ENCODE measurements around the gene CELF1. TPM values are rescaled to one million over a fixed set of nuclear protein-coding genes. Genes with fewer than 3 reads are reported as not detected.

Gene CELF1
- total and polyA plus RNA-seq, 9 of the 15 experiments (the other 6 are each of a cell fraction or from before 2014, with no cell fraction given), result 11.3 to 142 (median 77.4) TPM

- DNase-seq (ENCODE audit: extremely low read depth in 1 of 4, low spot score in 3 of 4), result peak in 2 of 4 experiments; percentile 24 to 46
- Histone ChIP-seq H2AFZ (ENCODE audit: low read depth, low read length) (peak overlapping the region; percentile 69), H3K4me2 (ENCODE audit: insufficient read depth, low read length) (peak overlapping the region; percentile 96)
- TF ChIP-seq NR4A1 (CRISPR knock-in tag; IDR thresholded peaks at IDR 0.05) (0 out of 2 replicates have a peak, but pooled peaks have one; percentile 22), NR4A1 (tag; IDR thresholded peaks at IDR 0.05) (no peak), KDM1A (IDR thresholded peaks at IDR 0.05) (0 out of 4 replicates have a peak, but pooled peaks of 1 of the 2 experiments have one; percentile 5), HIVEP1 (CRISPR knock-in tag; IDR thresholded peaks at IDR 0.05) (no peak), XRCC4 (IDR thresholded peaks at IDR 0.05; ENCODE audit: extremely low read depth, insufficient read depth, insufficient read length) (no peak), ARID2 (IDR thresholded peaks at IDR 0.05) (no peak), TAF9B (IDR thresholded peaks at IDR 0.05; ENCODE audit: partially characterized antibody) (no peak), ZNF766 (CRISPR knock-in tag; conservative IDR thresholded peaks at IDR 0.05) (0 out of 2 replicates have a peak, but pooled peaks have one; percentile 29), KAT2B (IDR thresholded peaks at IDR 0.05; ENCODE audit: low read depth, low read length) (no peak), E2F3 (CRISPR knock-in tag; IDR thresholded peaks at IDR 0.05) (0 out of 2 replicates have a peak, but pooled peaks have one; percentile 23), NCOR1 (IDR thresholded peaks at IDR 0.05) (no peak), HLTF (IDR thresholded peaks at IDR 0.05) (no peak), SMARCC2 (IDR thresholded peaks at IDR 0.05; ENCODE audit: low read depth) (no peak), L3MBTL2 (IDR thresholded peaks at IDR 0.05) (peak; percentile 69; the same call in 1 of the 2 replicates)
- TF ChIP-seq, protein P1, sequence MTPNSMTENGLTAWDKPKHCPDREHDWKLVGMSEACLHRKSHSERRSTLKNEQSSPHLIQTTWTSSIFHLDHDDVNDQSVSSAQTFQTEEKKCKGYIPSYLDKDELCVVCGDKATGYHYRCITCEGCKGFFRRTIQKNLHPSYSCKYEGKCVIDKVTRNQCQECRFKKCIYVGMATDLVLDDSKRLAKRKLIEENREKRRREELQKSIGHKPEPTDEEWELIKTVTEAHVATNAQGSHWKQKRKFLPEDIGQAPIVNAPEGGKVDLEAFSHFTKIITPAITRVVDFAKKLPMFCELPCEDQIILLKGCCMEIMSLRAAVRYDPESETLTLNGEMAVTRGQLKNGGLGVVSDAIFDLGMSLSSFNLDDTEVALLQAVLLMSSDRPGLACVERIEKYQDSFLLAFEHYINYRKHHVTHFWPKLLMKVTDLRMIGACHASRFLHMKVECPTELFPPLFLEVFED (CRISPR knock-in tag; conservative IDR thresholded peaks at IDR 0.05), result 0 out of 2 replicates have a peak, but pooled peaks have one; percentile 35
- TF ChIP-seq, protein P2, sequence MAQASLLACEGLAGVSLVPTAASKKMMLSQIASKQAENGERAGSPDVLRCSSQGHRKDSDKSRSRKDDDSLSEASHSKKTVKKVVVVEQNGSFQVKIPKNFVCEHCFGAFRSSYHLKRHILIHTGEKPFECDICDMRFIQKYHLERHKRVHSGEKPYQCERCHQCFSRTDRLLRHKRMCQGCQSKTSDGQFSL (CRISPR knock-in tag; IDR thresholded peaks at IDR 0.05), result 0 out of 2 replicates have a peak, but pooled peaks have one; percentile 43
- TF ChIP-seq, protein P2 (tag; IDR thresholded peaks at IDR 0.05), result no peak
- TF ChIP-seq, protein P3, sequence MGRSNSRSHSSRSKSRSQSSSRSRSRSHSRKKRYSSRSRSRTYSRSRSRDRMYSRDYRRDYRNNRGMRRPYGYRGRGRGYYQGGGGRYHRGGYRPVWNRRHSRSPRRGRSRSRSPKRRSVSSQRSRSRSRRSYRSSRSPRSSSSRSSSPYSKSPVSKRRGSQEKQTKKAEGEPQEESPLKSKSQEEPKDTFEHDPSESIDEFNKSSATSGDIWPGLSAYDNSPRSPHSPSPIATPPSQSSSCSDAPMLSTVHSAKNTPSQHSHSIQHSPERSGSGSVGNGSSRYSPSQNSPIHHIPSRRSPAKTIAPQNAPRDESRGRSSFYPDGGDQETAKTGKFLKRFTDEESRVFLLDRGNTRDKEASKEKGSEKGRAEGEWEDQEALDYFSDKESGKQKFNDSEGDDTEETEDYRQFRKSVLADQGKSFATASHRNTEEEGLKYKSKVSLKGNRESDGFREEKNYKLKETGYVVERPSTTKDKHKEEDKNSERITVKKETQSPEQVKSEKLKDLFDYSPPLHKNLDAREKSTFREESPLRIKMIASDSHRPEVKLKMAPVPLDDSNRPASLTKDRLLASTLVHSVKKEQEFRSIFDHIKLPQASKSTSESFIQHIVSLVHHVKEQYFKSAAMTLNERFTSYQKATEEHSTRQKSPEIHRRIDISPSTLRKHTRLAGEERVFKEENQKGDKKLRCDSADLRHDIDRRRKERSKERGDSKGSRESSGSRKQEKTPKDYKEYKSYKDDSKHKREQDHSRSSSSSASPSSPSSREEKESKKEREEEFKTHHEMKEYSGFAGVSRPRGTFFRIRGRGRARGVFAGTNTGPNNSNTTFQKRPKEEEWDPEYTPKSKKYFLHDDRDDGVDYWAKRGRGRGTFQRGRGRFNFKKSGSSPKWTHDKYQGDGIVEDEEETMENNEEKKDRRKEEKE (IDR thresholded peaks at IDR 0.05; ENCODE audit: borderline replicate concordance in 1 of 2, control insufficient read depth in 1 of 2, low read depth in 2 of 2, low read length in 1 of 2), result no peak
Measured at GRCh38 chr11:47552056-47552565, 821 bp downstream of the CELF1 start.

More at GRCh38 chr11:47552056-47552565, 821 bp downstream of the CELF1 start:
- Histone ChIP-seq H3K4me1 (replicated peaks in 1 of 2; ENCODE audit: control insufficient read depth in 2 of 2, insufficient read depth in 2 of 2, low read length in 2 of 2) (peaks cover 11 to 18% of the 10 kb centered on the region in 2 experiments; a peak in 4 of 5 replicates), H3K79me2 (ENCODE audit: control insufficient read depth, insufficient read depth, low read length) (peaks cover 59% of the 10 kb centered on the region), H3K4me3 (peak overlapping the region; percentile 100), H3K9me1 (ENCODE audit: control insufficient read depth, insufficient read depth, low read length) (peaks cover 6% of the 10 kb centered on the region), H3K27ac (ENCODE audit: extremely low read depth, low read depth, low read length) (peak overlapping the region; percentile 92), H4K20me1 (replicated peaks; ENCODE audit: control insufficient read depth, insufficient read depth, low read length) (peaks cover 12% of the 10 kb centered on the region), H3K27me3 (ENCODE audit: control insufficient read depth in 2 of 2, insufficient read depth in 2 of 2, low read length in 2 of 2) (no peaks in the 10 kb centered on the region), H3K9ac (ENCODE audit: insufficient read depth in 1 of 2, low read depth in 2 of 2, low read length in 2 of 2) (peak overlapping the region; percentile 92 to 100), H3K9me3 (replicated peaks; ENCODE audit: control insufficient read depth, insufficient read depth, low read depth, low read length) (no peaks in the 10 kb centered on the region), H3K36me3 (ENCODE audit: control insufficient read depth, insufficient read depth, low read length) (peaks cover 25% of the 10 kb centered on the region)
- WGBS (ENCODE audit: insufficient coverage, low coverage, missing lambda C conversion rate), result 2% methylated on average over 22 of the region's 22 CpGs
- CTCF ChIA-PET (ENCODE audit: low intra/inter-chr PET ratio), result no interaction called here
- intact Hi-C loops (cut with micrococcal nuclease) (loop anchor here (5.0 kb wide), 1 partner anchor 40 kb away; no protein-coding TSS in a partner anchor), in situ Hi-C loops (cut with MboI) (no loop called here)
- ATAC-seq (peak; percentile 23), FAIRE-seq (peak; percentile 29)
- BruUV-seq (replicated peaks), result no TSS peak
- POLR2A ChIA-PET, result interaction anchor here (0.6 to 3.8 kb wide), 9 partner anchors 10 to 1557 kb away, joined by 3 to 28 read pairs (median 5); partner anchors contain the start of gene PTPMT1
